SU-DHL-6 (cell line): ENCODE measurements around the gene PHLDB2.

ENCODE experiments used
- H2AFZ ChIP-seq: fragments of 200-600 bp; sonication (generic); 2 replicates; pipeline ENCODE4 v1.6.1; 2014; ENCODE audit warnings: low read depth, mild to moderate bottlenecking, moderate library complexity, mixed read lengths, antibody characterized with exemption, low read length; ENCODE audit not compliant: severe bottlenecking
- H3F3A ChIP-seq: fragments of 200-600 bp; shearing (Covaris generic); 2 replicates; pipeline ENCODE4 v1.6.0; 2016; ENCODE audit warnings: antibody characterized with exemption, mild to moderate bottlenecking; ENCODE audit not compliant: insufficient read depth
- H3K27ac ChIP-seq: fragments of 200-600 bp; sonication (generic); 2 replicates; pipeline ENCODE4 v1.5.1; 2016; ENCODE audit warnings: low read depth, mild to moderate bottlenecking, low read length, moderate library complexity, mixed read lengths
- H3K27me3 ChIP-seq: fragments of 200-600 bp; sonication (generic), shearing (Covaris generic); 2 replicates; pipeline ENCODE4 v1.6.0; 2014; ENCODE audit warnings: mild to moderate bottlenecking, low read length
- H3K36me3 ChIP-seq: fragments of 200-600 bp; sonication (generic); 2 replicates; pipeline ENCODE4 v1.6.1; 2014; ENCODE audit warnings: mild to moderate bottlenecking, low read length, mixed read lengths
- H3K4me2 ChIP-seq: fragments of 300-600, 200-600 bp; shearing (Covaris generic), sonication (generic); 2 replicates; pipeline ENCODE4 v1.6.0; 2014; ENCODE audit warnings: low read length, low read depth, mild to moderate bottlenecking; ENCODE audit not compliant: poor library complexity, severe bottlenecking
- H3K4me3 ChIP-seq: fragments of 200-600 bp; sonication (generic); 2 replicates; pipeline ENCODE4 v1.5.1; 2014; ENCODE audit warnings: antibody characterized with exemption, low read length, mild to moderate bottlenecking, mixed read lengths; ENCODE audit not compliant: insufficient read depth, poor library complexity, severe bottlenecking
- H3K79me2 ChIP-seq: fragments of 200-600 bp; sonication (generic); 2 replicates; pipeline ENCODE4 v1.6.1; 2014; ENCODE audit warnings: mild to moderate bottlenecking, low read length, moderate library complexity; ENCODE audit not compliant: insufficient read depth
- H3K9ac ChIP-seq: fragments of 200-600 bp; sonication (generic); 2 replicates; pipeline ENCODE4 v1.7.0; 2014; ENCODE audit warnings: mild to moderate bottlenecking, low read length
- H3K9me2 ChIP-seq: fragments of 200-600 bp; sonication (generic); replicated peaks from 2 replicates; pipeline ENCODE4 v1.6.1; 2014; ENCODE audit warnings: low read length; ENCODE audit not compliant: insufficient read depth
- H3K9me3 ChIP-seq: fragments of 200-600 bp; sonication (generic); 2 replicates; pipeline ENCODE4 v1.6.1; 2014; ENCODE audit warnings: low read length, mixed read lengths; ENCODE audit not compliant: insufficient read depth
- H4K20me1 ChIP-seq: fragments of 200-600 bp; sonication (generic); 2 replicates; pipeline ENCODE4 v1.6.1; 2014; ENCODE audit warnings: low read depth, mild to moderate bottlenecking, antibody characterized with exemption, low read length, moderate library complexity, mixed read lengths
- EZH2phosphoT487 ChIP-seq: fragments of 200-600 bp; sonication (generic), shearing (Covaris generic); conservative IDR thresholded peaks from 2 replicates; pipeline ENCODE4 v1.6.1; 2018; ENCODE audit warnings: mild to moderate bottlenecking, antibody characterized with exemption, low read length, moderate library complexity, mixed read lengths
- TF ChIP-seq, protein P1 (sequence below): fragments of 200-600 bp; sonication (generic); IDR thresholded peaks from one replicate; pipeline ENCODE4 v1.5.1; 2017; ENCODE audit warnings: antibody characterized with exemption, mild to moderate bottlenecking, low read length, moderate library complexity; ENCODE audit not compliant: insufficient read depth, poor library complexity, severe bottlenecking

Gene PHLDB2

GRCh38 chr3:111837112-111837511 is 22.0 kb upstream of the PHLDB2 start:
- Histone ChIP-seq H4K20me1 (no peaks in the 10 kb centered on the region), H3K27ac (no peak overlapping the region), H3K36me3 (no peaks in the 10 kb centered on the region), H3K4me3 (no peak overlapping the region), H3K4me2 (no peak overlapping the region), H3K9me3 (no peaks in the 10 kb centered on the region), H2AFZ (no peak overlapping the region), H3K9ac (no peak overlapping the region), H3K9me2 (no peaks in the 10 kb centered on the region), H3F3A (no peaks in the 10 kb centered on the region), H3K27me3 (no peaks in the 10 kb centered on the region), H3K79me2 (no peaks in the 10 kb centered on the region)
- TF ChIP-seq, protein P1, sequence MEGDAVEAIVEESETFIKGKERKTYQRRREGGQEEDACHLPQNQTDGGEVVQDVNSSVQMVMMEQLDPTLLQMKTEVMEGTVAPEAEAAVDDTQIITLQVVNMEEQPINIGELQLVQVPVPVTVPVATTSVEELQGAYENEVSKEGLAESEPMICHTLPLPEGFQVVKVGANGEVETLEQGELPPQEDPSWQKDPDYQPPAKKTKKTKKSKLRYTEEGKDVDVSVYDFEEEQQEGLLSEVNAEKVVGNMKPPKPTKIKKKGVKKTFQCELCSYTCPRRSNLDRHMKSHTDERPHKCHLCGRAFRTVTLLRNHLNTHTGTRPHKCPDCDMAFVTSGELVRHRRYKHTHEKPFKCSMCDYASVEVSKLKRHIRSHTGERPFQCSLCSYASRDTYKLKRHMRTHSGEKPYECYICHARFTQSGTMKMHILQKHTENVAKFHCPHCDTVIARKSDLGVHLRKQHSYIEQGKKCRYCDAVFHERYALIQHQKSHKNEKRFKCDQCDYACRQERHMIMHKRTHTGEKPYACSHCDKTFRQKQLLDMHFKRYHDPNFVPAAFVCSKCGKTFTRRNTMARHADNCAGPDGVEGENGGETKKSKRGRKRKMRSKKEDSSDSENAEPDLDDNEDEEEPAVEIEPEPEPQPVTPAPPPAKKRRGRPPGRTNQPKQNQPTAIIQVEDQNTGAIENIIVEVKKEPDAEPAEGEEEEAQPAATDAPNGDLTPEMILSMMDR = no peak
- TF ChIP-seq EZH2phosphoT487 = no peak

DNA sequence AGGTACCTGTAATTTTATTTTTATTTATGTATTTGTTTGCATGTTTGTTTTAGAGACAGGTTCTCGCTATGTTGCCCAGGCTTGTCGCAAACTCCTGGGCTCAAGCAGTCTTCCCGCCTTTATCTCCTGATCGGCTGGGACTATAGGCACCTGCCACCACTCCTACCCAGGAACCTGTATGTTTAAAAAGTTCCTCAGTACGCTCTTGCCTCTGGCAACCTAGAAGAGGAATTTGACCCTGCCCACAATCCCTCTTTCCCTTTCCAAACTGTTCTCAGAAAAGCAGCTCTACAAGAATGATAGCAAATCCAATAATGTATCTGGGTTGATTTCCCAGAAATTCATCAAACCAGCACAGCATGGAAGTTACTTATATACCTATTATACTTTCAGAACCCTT is 20.9 kb upstream of the PHLDB2 start:
- Histone ChIP-seq H3K79me2 (no peaks in the 10 kb centered on the region), H3K4me3 (no peak overlapping the region), H3K4me2 (no peak overlapping the region), H3K9ac (no peak overlapping the region), H3K9me2 (no peaks in the 10 kb centered on the region), H3K36me3 (no peaks in the 10 kb centered on the region), H3K27ac (no peak overlapping the region), H2AFZ (no peak overlapping the region), H3K9me3 (no peaks in the 10 kb centered on the region), H4K20me1 (no peaks in the 10 kb centered on the region), H3F3A (no peaks in the 10 kb centered on the region), H3K27me3 (no peaks in the 10 kb centered on the region)
- TF ChIP-seq, protein P1 = no peak

- TF ChIP-seq, protein P1 = no peak
- TF ChIP-seq EZH2phosphoT487 = no peak
- no peaks in the 10 kb centered on the region for H3K79me2 ChIP-seq
- no peak overlapping the region for H3K4me2 ChIP-seq
- no peaks in the 10 kb centered on the region for H3K27me3 ChIP-seq
- H3K9me3 ChIP-seq = no peaks in the 10 kb centered on the region
- H3K36me3 ChIP-seq = no peaks in the 10 kb centered on the region
- no peaks in the 10 kb centered on the region for H3K9me2 ChIP-seq
- H3K27ac ChIP-seq = no peak overlapping the region
- no peak overlapping the region for H3K9ac ChIP-seq
- H2AFZ ChIP-seq = no peak overlapping the region
- H3K4me3 ChIP-seq = no peak overlapping the region
- no peaks in the 10 kb centered on the region for H3F3A ChIP-seq
- H4K20me1 ChIP-seq = no peaks in the 10 kb centered on the region
These were observed 13.0 kb upstream of the PHLDB2 start for GRCh38 chr3:111846039-111846438.

DNA sequence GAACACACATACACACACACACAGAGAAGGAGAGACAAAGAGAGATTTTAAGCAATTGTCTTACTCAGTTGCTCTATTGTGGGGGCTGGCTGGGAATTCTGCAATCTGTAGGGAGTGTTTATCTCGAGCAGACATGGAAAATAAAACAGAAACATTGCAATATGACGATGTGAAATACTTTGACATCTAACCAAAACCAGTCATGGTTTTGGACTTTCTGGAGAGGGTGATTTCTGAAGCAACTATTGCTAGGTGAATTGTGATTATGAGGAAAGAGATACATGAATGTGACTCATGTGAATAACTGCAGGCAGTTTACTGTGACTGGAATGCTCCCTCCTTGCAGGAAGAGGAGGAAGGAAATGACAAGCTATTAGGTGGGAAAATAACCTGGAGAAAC is 12.3 kb upstream of the PHLDB2 start:
- H3K9ac ChIP-seq = no peak overlapping the region
- no peak for TF ChIP-seq EZH2phosphoT487
- TF ChIP-seq, protein P1 = no peak
- H3K9me2 ChIP-seq = no peaks in the 10 kb centered on the region
- no peaks in the 10 kb centered on the region for H4K20me1 ChIP-seq
- H3K27me3 ChIP-seq = no peaks in the 10 kb centered on the region
- H3K36me3 ChIP-seq = no peaks in the 10 kb centered on the region
- no peaks in the 10 kb centered on the region for H3F3A ChIP-seq
- no peak overlapping the region for H3K4me3 ChIP-seq
- no peak overlapping the region for H3K4me2 ChIP-seq
- H3K27ac ChIP-seq = no peak overlapping the region
- no peaks in the 10 kb centered on the region for H3K79me2 ChIP-seq
- H3K9me3 ChIP-seq = no peaks in the 10 kb centered on the region
- H2AFZ ChIP-seq = no peak overlapping the region
